Germinal center (tissue), 1 donor: Measurements from ENCODE around the gene TTLL8.
"Not testable (repeated sequence)": the region's sequence is repeated elsewhere in the genome, so short reads cannot be mapped to it uniquely, and the experiment has no call there.

ENCODE experiments used
- DNase-seq: peaks from one replicate; pipeline ENCODE4 v3.0.0; 2012; ENCODE audit warnings: mixed read lengths, low spot score

The TTLL8 gene

GRCh38 chr22:49983148-49984042 is 74.7 kb downstream of the TTLL8 start:
- DNase-seq, result peak; percentile 62

- DNase-seq, result not testable (repeated sequence)
These were observed 76.3 kb downstream of the TTLL8 start for GRCh38 chr22:49981799-49982198.

- DNase-seq, result no peak
These were observed 78.4 kb downstream of the TTLL8 start for GRCh38 chr22:49979587-49980264.

- no peak for DNase-seq
These were observed 80.5 kb downstream of the TTLL8 start for GRCh38 chr22:49977578-49977977.

- peak; percentile 78 for DNase-seq
These were observed 81.5 kb downstream of the TTLL8 start for GRCh38 chr22:49976439-49977175.

GRCh38 chr22:49975543-49976389 is 82.3 kb downstream of the TTLL8 start:
- no peak for DNase-seq

GRCh38 chr22:49973018-49973961 is 84.8 kb downstream of the TTLL8 start:
- no peak for DNase-seq

GRCh38 chr22:49972163-49973017 is 85.7 kb downstream of the TTLL8 start:
- DNase-seq, result no peak

GRCh38 chr22:49971232-49972162 is 86.6 kb downstream of the TTLL8 start:
- DNase-seq, result no peak

GRCh38 chr22:49970528-49971231 is 87.4 kb downstream of the TTLL8 start:
- DNase-seq, result peak; percentile 81

- no peak for DNase-seq
These were observed 88.2 kb downstream of the TTLL8 start for GRCh38 chr22:49969751-49970527.

GRCh38 chr22:49968831-49969661 is 89.1 kb downstream of the TTLL8 start:
- no peak for DNase-seq
